Mammary epithelial cell (primary cell): ENCODE data around the gene DISP2.

Source experiments
- CTCF ChIP-seq, 2 donors: IDR thresholded peaks in 1 of 2; conservative IDR thresholded peaks in 1 of 2; 2 replicates each; pipeline ENCODE4 v1.5.1; 2011 to 2012; ENCODE audit warnings: inconsistent platforms in 2 of 2, low read length in 2 of 2, mild to moderate bottlenecking in 2 of 2, control low read depth in 1 of 2, low read depth in 1 of 2; ENCODE audit not compliant: insufficient read depth in 1 of 2; ENCODE audit errors: extremely low read depth in 1 of 2
- EZH2 ChIP-seq: IDR thresholded peaks from 2 replicates; pipeline ENCODE4 v1.6.1; 2012; ENCODE audit warnings: low read length, inconsistent platforms, borderline replicate concordance

- peak; percentile 17 to 34 for TF ChIP-seq CTCF (conservative IDR thresholded peaks at IDR 0.05 in 1 of 2, IDR thresholded peaks at IDR 0.05 in 1 of 2; ENCODE audit: extremely low read depth in 1 of 2, insufficient read depth in 1 of 2, low read depth in 1 of 2, low read length in 2 of 2)
- no peak for TF ChIP-seq EZH2
Measured at GRCh38 chr15:40354408-40355171, 3.4 kb upstream of the DISP2 start.
